Tongue (tissue), 2 donors: ENCODE results near the gene MED10. TPM values are rescaled to one million over a fixed set of nuclear protein-coding genes. Genes with fewer than 3 reads are reported as not detected.

Source experiments
- DNase-seq: peaks from one replicate; pipeline ENCODE4 v3.0.0-alpha.2; 2015
- total RNA-seq: library from RNA; depleted of rRNA; stranded (reverse); fragments of >200 nt; gene quantifications from one replicate; pipeline ENCODE4 v1.2.3, GENCODE V29; 2014

The MED10 gene
- total RNA-seq, 1 donor from 2014 or later = 18.7 TPM

DNA sequence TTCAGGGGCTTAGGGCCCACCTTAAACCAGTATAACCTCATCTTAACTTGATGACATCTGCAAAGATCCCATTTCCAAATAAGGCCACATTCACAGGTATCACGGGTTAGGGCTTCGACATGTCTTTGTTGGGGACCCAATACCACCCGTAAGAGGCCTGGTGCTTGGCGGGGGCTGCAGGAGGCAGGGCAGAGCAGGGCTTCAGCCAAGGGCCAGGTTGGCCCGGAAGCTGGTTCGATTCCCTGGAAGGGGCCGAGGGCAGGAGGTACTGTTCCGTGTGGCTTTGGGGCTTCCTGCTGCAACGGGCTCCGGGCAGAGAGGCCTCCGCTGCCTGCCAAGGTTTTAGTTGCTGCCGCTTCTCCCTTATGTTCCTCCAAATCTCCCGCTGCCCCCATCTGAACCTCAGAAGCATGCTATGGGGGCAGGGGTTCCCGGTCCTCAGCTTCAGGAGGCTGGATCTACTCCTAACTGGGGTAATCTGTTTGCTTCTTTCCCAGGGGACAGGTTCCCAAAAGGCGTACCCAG is 29.8 kb downstream of the MED10 start:
- DNase-seq = no peak

DNA sequence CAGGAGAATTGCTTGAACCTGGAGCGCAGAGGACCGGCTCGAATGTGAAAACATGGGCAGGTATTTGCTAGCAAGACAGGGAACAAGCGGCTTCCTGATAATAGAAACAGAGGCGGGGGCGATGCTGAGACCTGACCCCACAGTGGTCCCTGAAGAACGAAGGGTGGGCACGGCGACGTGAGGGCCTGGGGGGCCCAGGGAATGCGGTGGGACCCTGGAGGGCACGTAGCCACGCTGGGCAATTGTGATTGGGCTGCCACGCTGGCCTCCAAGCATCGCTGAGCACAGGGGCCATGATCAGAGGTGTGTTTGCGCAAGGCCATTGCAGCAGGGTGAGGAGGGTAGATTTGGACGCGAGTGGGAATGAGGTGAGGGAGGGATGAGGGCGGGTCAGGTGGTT is 30.7 kb downstream of the MED10 start:
- DNase-seq = no peak

DNA sequence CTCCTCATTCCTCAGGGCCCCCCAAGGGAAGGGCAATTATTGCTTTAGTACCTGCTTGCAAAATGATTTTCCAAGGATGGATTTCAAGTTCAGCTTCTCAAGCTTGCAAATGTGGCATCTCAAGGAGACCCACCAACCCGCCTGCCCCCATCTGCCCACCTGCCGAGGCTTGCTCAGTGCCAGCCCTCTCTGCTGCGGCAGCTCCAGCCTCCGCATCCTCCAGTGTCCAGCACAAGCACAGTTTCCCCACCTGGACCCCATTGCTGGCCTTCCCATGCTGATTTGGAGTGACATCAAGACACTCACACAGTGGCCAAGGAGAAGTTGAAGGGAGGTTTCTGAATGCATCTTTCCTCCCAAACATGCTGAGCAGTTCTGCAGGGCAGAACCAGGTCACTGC is 31.2 kb downstream of the MED10 start:
- DNase-seq = no peak

DNA sequence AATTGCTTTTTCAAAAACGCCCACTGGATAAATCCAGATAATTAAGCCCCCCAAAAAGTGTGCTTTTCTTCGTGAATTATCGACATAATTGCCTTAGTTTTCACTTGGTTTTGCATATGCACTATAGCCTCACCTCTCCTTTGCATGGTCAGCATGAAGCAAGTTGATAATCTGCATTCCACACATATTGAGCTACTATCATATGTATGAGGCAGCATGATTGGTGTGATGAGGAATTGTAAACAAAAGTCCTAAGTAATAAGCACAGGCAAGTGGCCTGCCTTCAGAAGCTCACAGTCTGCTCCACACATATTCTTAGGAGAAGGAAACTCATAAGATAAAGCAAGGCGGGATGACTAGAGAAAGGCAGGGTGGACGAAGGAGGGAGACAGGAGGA is 33.8 kb downstream of the MED10 start:
- no peak for DNase-seq

DNA sequence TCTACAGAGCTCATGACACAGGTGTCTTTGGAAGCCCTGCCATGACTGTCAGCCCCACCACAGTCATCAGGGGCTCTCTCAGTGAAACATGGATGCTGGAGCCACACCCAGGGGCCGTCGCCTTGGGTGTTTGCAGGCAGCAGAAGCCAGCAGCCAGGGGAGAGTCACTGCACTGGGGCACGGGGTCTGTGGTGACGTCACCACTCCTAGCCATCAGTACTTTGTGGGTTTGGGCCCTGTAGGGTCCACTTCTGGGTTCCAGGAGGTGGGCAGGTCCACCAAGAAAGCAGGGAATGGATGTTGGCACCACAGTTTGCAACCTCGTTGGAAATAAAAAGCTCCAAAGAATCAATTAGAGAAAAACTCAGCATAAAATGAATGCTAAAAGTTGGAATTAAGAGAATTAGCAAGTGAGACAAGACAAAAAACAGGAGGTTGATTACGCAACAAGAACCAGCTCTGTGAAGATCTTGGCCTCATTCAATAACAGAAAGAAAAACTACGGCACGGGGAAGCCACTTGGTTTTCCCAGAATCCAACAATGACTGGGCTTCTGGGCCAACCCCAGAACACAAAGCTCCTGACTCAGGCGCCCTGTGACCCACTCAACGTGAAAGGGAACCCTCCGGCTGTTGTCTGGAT is 34.3 kb downstream of the MED10 start:
- DNase-seq = no peak

DNA sequence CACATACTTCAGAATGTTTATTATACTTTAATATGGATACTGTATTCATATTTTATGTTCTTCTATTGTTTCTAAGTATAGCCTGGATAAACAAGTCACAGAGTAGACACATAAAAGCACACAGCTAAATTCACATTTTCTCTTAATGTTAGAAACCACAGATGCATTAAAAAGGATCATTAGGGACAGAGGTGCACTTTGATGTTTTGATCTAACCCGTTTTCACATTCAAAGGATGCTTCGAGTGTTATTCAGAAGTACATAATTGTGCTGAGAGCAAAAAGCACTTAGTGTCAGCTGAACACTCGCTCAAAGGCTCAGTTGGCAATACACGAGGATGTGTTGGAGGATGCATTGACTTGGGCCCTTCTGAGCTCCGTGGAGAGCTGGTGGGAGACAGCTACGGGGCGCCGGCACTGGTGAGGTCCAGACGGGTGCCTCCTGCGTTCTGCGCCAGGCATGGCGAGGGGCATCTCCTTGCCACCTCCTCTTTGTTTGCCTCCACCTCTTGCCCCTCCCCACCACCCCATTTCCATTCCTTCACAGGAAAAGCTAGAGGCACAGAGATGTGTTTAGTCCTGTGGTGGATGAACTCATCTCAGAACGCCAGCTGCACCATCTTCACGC is 35.5 kb downstream of the MED10 start:
- DNase-seq = no peak

DNA sequence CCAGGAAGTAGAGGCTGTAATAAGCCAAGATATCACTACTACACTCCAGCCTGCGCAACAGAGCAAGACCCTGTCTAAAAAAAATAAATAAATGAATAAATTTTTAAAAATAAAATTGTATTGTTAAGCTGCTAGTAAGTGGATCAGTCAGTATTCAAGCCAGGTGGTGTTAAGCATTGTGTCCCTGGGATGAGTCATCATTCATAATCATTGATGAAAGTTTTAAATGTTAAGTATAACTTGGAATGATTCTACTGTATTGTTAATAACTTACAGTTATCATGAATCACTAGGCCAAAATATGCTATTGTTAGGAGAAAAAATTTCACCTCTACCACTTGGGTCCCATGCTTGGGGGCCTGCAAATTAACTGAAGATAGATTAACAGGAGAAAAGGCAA is 38.2 kb downstream of the MED10 start:
- DNase-seq = no peak

DNA sequence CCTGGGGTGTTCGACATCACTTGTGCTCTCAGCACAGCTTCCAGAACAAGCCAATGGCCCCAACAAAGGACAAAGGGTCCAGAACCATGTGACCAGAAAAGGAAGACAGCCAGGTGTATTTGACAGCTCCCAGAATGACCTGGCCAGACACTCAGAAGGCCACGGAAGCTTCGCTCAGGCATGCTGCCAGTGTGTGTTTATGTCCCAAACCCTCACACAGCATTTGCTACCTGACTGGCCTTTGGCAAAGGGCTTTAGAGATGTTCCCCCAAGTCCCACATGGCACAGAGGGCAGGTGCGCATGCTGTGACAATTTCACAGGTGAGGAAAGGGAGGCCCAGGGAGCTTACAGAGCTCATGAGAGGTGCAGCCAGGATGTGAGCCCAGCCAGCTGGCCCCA is 39.5 kb downstream of the MED10 start:
- no peak for DNase-seq

DNA sequence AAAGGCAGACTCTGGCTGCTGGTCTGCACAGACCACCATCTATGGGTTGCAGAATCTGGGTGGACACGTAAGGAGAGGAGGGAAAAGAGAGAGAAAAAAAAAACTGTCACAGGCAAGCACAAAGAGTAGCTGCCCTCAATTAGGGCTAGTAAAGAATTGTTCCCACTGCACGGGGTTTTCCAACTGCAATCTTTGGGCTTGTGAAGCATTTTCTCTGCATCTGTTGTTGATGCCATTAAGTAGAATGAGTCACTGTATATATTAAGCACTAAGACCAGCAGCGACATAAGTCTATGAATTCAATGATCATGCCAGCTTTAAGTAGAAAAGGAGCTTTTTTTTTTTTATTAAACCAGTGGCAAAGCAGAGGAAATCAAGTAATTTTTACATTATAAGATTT is 40.2 kb downstream of the MED10 start:
- DNase-seq = no peak

DNA sequence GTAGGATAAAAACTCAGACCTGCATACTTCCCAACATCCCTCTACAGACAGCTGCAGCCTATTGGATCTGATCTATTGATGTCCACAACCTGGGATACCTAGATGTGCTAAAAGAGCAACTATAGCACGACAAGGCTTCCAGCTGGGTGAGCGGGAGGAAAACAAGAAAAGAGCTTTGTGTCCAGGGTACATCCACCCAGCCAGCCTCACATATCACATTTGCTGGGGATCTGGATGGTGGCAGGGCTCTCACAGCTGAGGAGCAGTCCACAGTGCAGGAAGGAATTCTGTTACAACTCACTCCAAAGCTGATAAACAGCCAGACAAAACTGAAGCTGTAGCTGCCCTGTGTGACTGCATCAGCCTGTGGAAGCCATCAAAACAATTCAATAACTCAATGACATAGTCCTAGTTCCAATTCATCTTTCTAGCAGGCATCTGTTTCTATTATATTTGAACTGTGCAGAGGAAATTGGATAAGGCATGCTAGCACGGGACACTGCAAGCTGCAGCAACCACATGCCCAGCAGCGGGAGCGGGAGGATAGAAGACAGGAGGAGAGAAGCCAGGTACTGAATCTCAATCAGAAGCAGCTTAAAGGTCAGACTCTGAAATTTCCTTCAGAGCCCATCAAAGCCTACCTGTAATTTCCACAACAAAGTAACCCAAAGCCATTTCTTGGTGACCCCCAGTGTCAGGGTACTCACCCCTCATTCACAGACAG is 45.0 kb downstream of the MED10 start:
- DNase-seq = no peak

DNA sequence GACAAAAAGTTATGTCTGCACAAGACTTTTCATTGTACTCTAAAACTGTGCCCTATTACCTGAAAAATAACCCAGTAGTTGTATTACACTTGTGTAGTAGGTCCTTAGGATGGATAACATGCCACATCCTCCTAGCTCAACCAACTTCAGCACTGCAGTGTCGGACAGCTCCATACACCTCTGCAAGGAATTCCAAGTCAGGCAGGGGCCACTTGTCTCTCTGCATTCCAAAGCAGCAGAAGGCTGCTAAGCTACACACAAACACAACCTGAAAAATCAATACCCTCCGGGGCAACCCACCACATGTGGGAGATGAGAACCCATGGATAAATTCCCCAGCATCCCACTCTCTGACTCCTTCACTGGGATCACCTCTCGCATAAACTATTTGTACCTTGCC is 50.2 kb downstream of the MED10 start:
- DNase-seq = peak; percentile 68

DNA sequence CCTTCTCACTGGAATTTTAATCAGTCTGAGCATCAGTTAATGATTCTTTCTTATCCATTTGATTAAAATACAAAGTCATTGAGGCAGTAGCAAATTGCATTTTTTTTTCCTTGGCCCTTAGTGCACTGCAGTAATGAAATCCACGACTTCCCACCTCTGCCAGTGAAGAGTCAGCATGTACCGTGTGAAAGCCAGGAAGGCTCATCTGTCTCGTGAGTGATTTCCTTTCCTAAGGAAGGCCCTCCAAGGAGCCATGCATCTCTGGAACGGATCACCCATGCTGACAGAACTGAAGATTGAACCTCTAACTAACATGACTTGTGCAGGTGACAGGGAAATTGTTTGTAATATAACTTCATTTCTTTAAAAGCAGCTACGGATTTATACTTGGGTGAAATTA is 51.6 kb downstream of the MED10 start:
- no peak for DNase-seq

DNA sequence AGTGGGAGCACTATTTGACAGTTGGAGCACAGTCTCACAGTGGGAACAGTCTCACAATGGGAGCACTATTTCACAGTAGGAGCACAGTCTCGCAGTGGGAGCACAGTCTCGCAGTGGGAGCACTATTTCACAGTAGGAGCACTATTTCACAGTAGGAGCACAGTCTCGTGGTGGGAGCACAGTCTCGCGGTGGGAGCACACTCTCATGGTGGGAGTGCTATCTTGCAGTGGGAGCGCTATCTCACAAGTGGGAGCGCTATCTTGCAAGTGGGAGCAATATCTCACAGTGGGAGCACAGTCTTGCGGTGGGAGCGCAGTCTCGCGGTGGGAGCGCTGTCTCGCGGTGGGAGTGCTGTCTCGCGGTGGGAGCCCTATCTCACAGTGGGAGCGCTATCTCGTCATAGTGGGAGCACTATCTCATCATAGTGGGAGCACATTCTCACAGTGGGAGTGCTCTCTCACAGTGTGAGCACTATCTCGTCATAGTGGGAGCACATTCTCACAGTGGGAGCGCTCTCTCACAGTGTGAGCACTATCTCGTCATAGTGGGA is 56.1 kb downstream of the MED10 start:
- no peak for DNase-seq

Other genes starting within 250 kb of the MED10 start
- gene UBE2QL1, start 70.3 kb upstream of the MED10 start, total RNA-seq = 2.3 TPM